SK-N-SH (cell line): ENCODE results near the gene LAGE3. TPM values are rescaled to one million over a fixed set of nuclear protein-coding genes. Genes with fewer than 3 reads are reported as not detected.

Source experiments
- CTCF ChIA-PET: fragments of 300-600, 350-600 bp; formaldehyde crosslinking; extraction: SDS; loops from one replicate; lab custom pipeline; 2021; lab: Yijun Ruan, JAX
- POLR2A ChIA-PET: fragments of 350-600 bp; sonication (Branson Sonifier 250); formaldehyde crosslinking; extraction: SDS; loops from one replicate; lab custom pipeline; 2020; ENCODE audit warnings: antibody characterized with exemption, inconsistent platforms; lab: Yijun Ruan, JAX
- DNase-seq: peaks from one replicate; pipeline ENCODE4 v3.0.0; 2012
- H2AFZ ChIP-seq: fragments of 200-600 bp; sonication (generic); 2 replicates; pipeline ENCODE4 v1.8.1; 2016; ENCODE audit warnings: antibody characterized with exemption, mild to moderate bottlenecking, low read depth
- H3F3A ChIP-seq: fragments of 200-600 bp; sonication (generic); replicated peaks from 2 replicates; pipeline ENCODE3; 2016; ENCODE audit warnings: antibody characterized with exemption, mild to moderate bottlenecking; ENCODE audit not compliant: insufficient read depth
- H3K27ac ChIP-seq, 2 experiments: fragments of 200-500 bp in 1 of 2; fragments of 200-600 bp in 1 of 2; sonication (Bioruptor generic) in 1 of 2; sonication (generic), shearing (Covaris generic) in 1 of 2; 2 replicates each; pipeline versions ENCODE4 v1.5.1 to v1.6.1; 2014 to 2016; ENCODE audit warnings: low read depth in 2 of 2, inconsistent platforms in 1 of 2, low read length in 1 of 2, mild to moderate bottlenecking in 1 of 2, mixed read lengths in 1 of 2
- H3K27me3 ChIP-seq: fragments of 200-600 bp; sonication (generic), shearing (Covaris generic); 2 replicates; pipeline ENCODE4 v1.6.1; 2016; ENCODE audit warnings: mixed run types; ENCODE audit not compliant: insufficient read depth
- H3K36me3 ChIP-seq, 2 experiments: fragments of 200-500 bp in 1 of 2; fragments of 200-600 bp in 1 of 2; sonication (Bioruptor generic) in 1 of 2; sonication (generic) in 1 of 2; replicated peaks in 1 of 2; 2 replicates each; pipeline versions ENCODE3 to v1.5.1; 2014 to 2016; ENCODE audit warnings: low read length in 1 of 2, mild to moderate bottlenecking in 1 of 2; ENCODE audit not compliant: insufficient read depth in 2 of 2, control insufficient read depth in 1 of 2
- H3K4me1 ChIP-seq, 2 experiments: fragments of 200-500 bp in 1 of 2; fragments of 200-600 bp in 1 of 2; sonication (Bioruptor generic) in 1 of 2; sonication (generic), shearing (Covaris generic) in 1 of 2; 2 replicates each; pipeline versions ENCODE4 v1.5.1 to v1.6.1; 2014 to 2016; ENCODE audit warnings: low read depth in 1 of 2, low read length in 1 of 2, mixed run types in 1 of 2; ENCODE audit not compliant: insufficient read depth in 2 of 2, control insufficient read depth in 1 of 2
- H3K4me2 ChIP-seq: fragments of 200-600 bp; sonication (generic), shearing (Covaris generic); 2 replicates; pipeline ENCODE4 v1.6.1; 2017; ENCODE audit warnings: mixed run types
- H3K4me3 ChIP-seq, 2 experiments: fragments of 200-500 bp in 1 of 2; fragments of 200-600 bp in 1 of 2; sonication (Bioruptor generic) in 1 of 2; sonication (generic), shearing (Covaris generic) in 1 of 2; 2 replicates each; pipeline versions ENCODE4 v1.5.1 to v1.8.1; 2014 to 2016; ENCODE audit warnings: low read depth in 2 of 2, inconsistent platforms in 1 of 2, low read length in 1 of 2, mild to moderate bottlenecking in 1 of 2, mixed read lengths in 1 of 2, moderate library complexity in 1 of 2
- H3K79me2 ChIP-seq: fragments of 200-600 bp; sonication (generic); 2 replicates; pipeline ENCODE4 v1.8.1; 2017; ENCODE audit warnings: mild to moderate bottlenecking; ENCODE audit not compliant: insufficient read depth
- H3K9ac ChIP-seq: fragments of 200-600 bp; sonication (generic); 2 replicates; pipeline ENCODE4 v1.6.1; 2017; ENCODE audit warnings: mixed run types
- H3K9me2 ChIP-seq: fragments of 200-600 bp; sonication (generic); 2 replicates; pipeline ENCODE4 v1.6.1; 2017; ENCODE audit warnings: mixed run types
- H3K9me3 ChIP-seq: fragments of 200-600 bp; sonication (generic); 2 replicates; pipeline ENCODE4 v1.6.1; 2017; ENCODE audit warnings: mixed run types, mild to moderate bottlenecking, moderate library complexity
- H4K20me1 ChIP-seq: fragments of 200-600 bp; sonication (generic); 2 replicates; pipeline ENCODE4 v1.6.1; 2017; ENCODE audit warnings: mild to moderate bottlenecking, mixed run types; ENCODE audit not compliant: insufficient read depth
- CHD2 ChIP-seq: fragments of 150-350 bp; IDR thresholded peaks from 2 replicates; pipeline ENCODE4 v1.6.1; 2018; ENCODE audit warnings: low read length; ENCODE audit not compliant: partially characterized antibody
- ELF1 ChIP-seq: IDR thresholded peaks from 2 replicates; pipeline ENCODE4 v1.4.0; 2012
- GATA2 ChIP-seq: sonication (generic); formaldehyde crosslinking; IDR thresholded peaks from 2 replicates; pipeline ENCODE4 v1.5.0; 2020; ENCODE audit warnings: mild to moderate bottlenecking, missing genetic modification reagents
- JUND ChIP-seq: IDR thresholded peaks from 2 replicates; pipeline ENCODE4 v1.4.0; 2012
- MEF2A ChIP-seq: IDR thresholded peaks from 2 replicates; pipeline ENCODE4 v1.4.0; 2012; ENCODE audit warnings: low read depth, borderline replicate concordance
- NFIC ChIP-seq: IDR thresholded peaks from 2 replicates; pipeline ENCODE4 v1.4.0; 2012; ENCODE audit warnings: borderline replicate concordance
- PBX3 ChIP-seq: IDR thresholded peaks from 2 replicates; pipeline ENCODE4; 2012
- POLR2AphosphoS5 ChIP-seq: IDR thresholded peaks from 2 replicates; pipeline ENCODE4 v1.6.1; 2012; ENCODE audit warnings: low read depth, low read length
- RAD21 ChIP-seq: IDR thresholded peaks from 2 replicates; pipeline ENCODE4 v1.6.1; 2012; ENCODE audit warnings: mild to moderate bottlenecking, low read length
- RCOR1 ChIP-seq: fragments of 150-350 bp; IDR thresholded peaks from 2 replicates; pipeline ENCODE4 v1.6.1; 2017; ENCODE audit warnings: antibody characterized with exemption, low read length
- RXRA ChIP-seq: IDR thresholded peaks from 2 replicates; pipeline ENCODE4 v1.4.0; 2012; ENCODE audit warnings: low read depth, mild to moderate bottlenecking, borderline replicate concordance
- SIN3A ChIP-seq: IDR thresholded peaks from 2 replicates; pipeline ENCODE4 v1.6.1; 2012; ENCODE audit warnings: low read depth, mild to moderate bottlenecking, low read length, moderate library complexity, borderline replicate concordance
- TAF1 ChIP-seq: IDR thresholded peaks from 2 replicates; pipeline ENCODE4 v1.6.1; 2012; ENCODE audit warnings: low read depth, mild to moderate bottlenecking, low read length, moderate library complexity, borderline replicate concordance
- TCF12 ChIP-seq: IDR thresholded peaks from 2 replicates; pipeline ENCODE4 v1.4.0; 2012
- TEAD4 ChIP-seq: IDR thresholded peaks from 2 replicates; pipeline ENCODE4 v1.4.0; 2012; ENCODE audit warnings: mild to moderate bottlenecking, borderline replicate concordance; ENCODE audit not compliant: insufficient read depth
- USF1 ChIP-seq: IDR thresholded peaks from 2 replicates; pipeline ENCODE4 v1.4.0; 2012; ENCODE audit warnings: low read depth, borderline replicate concordance
- ZBTB33 ChIP-seq: IDR thresholded peaks from 2 replicates; pipeline ENCODE4 v1.4.0; 2012; ENCODE audit warnings: low read depth, borderline replicate concordance
- WGBS: methylation state at CpG from one replicate; pipeline ENCODE4 v1.1.6; 2017; ENCODE audit warnings: low lambda C conversion rate; 5-methylcytosine and 5-hydroxymethylcytosine counted together
- polyA plus RNA-seq, 3 experiments: library from polyadenylated mRNA; depleted of rRNA; stranded (reverse); fragments of >200 nt; gene quantifications; 2 replicates each; pipeline ENCODE4 v1.2.3, GENCODE V29; 2012
- TF ChIP-seq, protein P1 (sequence below): fragments of 200-600 bp; sonication (generic); IDR thresholded peaks from 2 replicates; pipeline ENCODE4 v1.6.1; 2017; ENCODE audit warnings: antibody characterized with exemption, mild to moderate bottlenecking, moderate library complexity
- TF ChIP-seq, protein P2 (sequence below): IDR thresholded peaks from 2 replicates; pipeline ENCODE4 v1.6.1; 2012; ENCODE audit warnings: mild to moderate bottlenecking, low read depth, low read length, moderate library complexity

The LAGE3 gene
- polyA plus RNA-seq, 1 of the 3 experiments (the other 2 are of a cell fraction) = 37.2 TPM

GRCh38 chrX:154465601-154466000 is 13.5 kb downstream of the LAGE3 start (continued):
- no peak for TF ChIP-seq ZBTB33
- TF ChIP-seq SIN3A = no peak

DNA sequence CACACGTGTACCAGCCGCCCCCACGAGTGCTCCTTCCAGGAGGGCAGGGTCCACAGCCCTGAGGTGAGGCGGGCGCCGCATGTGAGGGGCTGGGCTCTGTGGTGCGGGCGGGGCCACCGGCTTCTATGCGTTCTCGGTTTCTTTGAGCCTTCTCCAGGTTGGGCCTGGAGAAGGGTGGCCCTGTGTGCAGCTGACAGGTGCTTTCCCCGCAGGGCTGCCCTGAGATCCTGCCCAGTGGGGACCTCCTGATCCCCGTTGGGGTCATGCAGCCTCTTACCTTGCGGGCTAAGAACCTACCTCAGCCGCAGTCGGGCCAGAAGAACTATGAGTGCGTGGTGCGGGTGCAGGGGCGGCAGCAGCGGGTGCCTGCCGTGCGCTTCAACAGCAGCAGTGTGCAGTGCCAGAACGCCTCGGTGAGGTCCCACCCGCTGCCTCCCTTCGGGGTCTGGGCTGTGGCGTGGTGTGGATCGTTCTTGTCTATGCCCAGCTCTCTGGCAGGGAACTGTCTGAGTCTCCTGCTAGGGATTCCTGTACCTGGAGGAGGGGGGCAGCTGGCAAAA is 14.2 kb downstream of the LAGE3 start:
- no peaks in the 10 kb centered on the region for H3K27me3 ChIP-seq
- H3F3A ChIP-seq = no peaks in the 10 kb centered on the region
- H2AFZ ChIP-seq = no peak overlapping the region
- no peak overlapping the region for H3K4me2 ChIP-seq
- H3K27ac ChIP-seq = no peak overlapping the region
- H3K4me1 ChIP-seq = peaks cover 0 to 4% of the 10 kb centered on the region in 2 experiments; a peak in 1 of 4 replicates
- H3K4me3 ChIP-seq = no peak overlapping the region
- no peaks in the 10 kb centered on the region for H3K9me2 ChIP-seq
- H3K9me3 ChIP-seq = no peaks in the 10 kb centered on the region
- no peak overlapping the region for H3K9ac ChIP-seq
- TF ChIP-seq RCOR1 (no peak), RXRA (no peak), TCF12 (no peak), GATA2 (CRISPR knock-in tag) (no peak), POLR2AphosphoS5 (no peak), TEAD4 (no peak), ELF1 (no peak), RAD21 (no peak), CHD2 (no peak), TAF1 (no peak), JUND (no peak), PBX3 (no peak), NFIC (no peak), MEF2A (no peak), USF1 (no peak)
- TF ChIP-seq, protein P1, sequence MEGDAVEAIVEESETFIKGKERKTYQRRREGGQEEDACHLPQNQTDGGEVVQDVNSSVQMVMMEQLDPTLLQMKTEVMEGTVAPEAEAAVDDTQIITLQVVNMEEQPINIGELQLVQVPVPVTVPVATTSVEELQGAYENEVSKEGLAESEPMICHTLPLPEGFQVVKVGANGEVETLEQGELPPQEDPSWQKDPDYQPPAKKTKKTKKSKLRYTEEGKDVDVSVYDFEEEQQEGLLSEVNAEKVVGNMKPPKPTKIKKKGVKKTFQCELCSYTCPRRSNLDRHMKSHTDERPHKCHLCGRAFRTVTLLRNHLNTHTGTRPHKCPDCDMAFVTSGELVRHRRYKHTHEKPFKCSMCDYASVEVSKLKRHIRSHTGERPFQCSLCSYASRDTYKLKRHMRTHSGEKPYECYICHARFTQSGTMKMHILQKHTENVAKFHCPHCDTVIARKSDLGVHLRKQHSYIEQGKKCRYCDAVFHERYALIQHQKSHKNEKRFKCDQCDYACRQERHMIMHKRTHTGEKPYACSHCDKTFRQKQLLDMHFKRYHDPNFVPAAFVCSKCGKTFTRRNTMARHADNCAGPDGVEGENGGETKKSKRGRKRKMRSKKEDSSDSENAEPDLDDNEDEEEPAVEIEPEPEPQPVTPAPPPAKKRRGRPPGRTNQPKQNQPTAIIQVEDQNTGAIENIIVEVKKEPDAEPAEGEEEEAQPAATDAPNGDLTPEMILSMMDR = no peak
- TF ChIP-seq, protein P2, sequence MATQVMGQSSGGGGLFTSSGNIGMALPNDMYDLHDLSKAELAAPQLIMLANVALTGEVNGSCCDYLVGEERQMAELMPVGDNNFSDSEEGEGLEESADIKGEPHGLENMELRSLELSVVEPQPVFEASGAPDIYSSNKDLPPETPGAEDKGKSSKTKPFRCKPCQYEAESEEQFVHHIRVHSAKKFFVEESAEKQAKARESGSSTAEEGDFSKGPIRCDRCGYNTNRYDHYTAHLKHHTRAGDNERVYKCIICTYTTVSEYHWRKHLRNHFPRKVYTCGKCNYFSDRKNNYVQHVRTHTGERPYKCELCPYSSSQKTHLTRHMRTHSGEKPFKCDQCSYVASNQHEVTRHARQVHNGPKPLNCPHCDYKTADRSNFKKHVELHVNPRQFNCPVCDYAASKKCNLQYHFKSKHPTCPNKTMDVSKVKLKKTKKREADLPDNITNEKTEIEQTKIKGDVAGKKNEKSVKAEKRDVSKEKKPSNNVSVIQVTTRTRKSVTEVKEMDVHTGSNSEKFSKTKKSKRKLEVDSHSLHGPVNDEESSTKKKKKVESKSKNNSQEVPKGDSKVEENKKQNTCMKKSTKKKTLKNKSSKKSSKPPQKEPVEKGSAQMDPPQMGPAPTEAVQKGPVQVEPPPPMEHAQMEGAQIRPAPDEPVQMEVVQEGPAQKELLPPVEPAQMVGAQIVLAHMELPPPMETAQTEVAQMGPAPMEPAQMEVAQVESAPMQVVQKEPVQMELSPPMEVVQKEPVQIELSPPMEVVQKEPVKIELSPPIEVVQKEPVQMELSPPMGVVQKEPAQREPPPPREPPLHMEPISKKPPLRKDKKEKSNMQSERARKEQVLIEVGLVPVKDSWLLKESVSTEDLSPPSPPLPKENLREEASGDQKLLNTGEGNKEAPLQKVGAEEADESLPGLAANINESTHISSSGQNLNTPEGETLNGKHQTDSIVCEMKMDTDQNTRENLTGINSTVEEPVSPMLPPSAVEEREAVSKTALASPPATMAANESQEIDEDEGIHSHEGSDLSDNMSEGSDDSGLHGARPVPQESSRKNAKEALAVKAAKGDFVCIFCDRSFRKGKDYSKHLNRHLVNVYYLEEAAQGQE = no peak
- TF ChIP-seq, all 33 proteins: peak for 0
- 46% methylated on average over 24 of the region's 28 CpGs for WGBS
- Histone ChIP-seq H3K36me3 (peaks cover 0 to 33% of the 10 kb centered on the region in 2 experiments), H3K79me2 (peaks cover 18% of the 10 kb centered on the region), H4K20me1 (peaks cover 30% of the 10 kb centered on the region)
- no peak for DNase-seq
- ChIA-PET POLR2A (no interaction called here), CTCF (interaction anchor here (0.9 kb wide), 1 partner anchor 18 kb away, joined by 4 read pairs; no protein-coding TSS in a partner anchor)
